Right ventricle myocardium superior (tissue), 1 donor: ENCODE results near the gene EMD. TPM values are rescaled to one million over a fixed set of nuclear protein-coding genes. Genes with fewer than 3 reads are reported as not detected.

Source experiments
- ATAC-seq: fragments of 200-7000 bp; cut with Tn5 transposase; one replicate; pipeline ENCODE4 v1.9.1; 2020; ENCODE audit warnings: mild to moderate bottlenecking; ENCODE audit not compliant: poor library complexity
- DNase-seq: peaks from one replicate; pipeline ENCODE4 v3.0.0-alpha.2; 2020
- intact Hi-C: fragments of 100-400 bp; cut with DNase I; formaldehyde crosslinking; loops from one replicate; pipeline ENCODE4 v1.11.2; 2022
- total RNA-seq: library from RNA; stranded (reverse); fragmentation: NEBNext Ultra II Directional; extraction: Animal tissue kit (Norgen Biotek cat#: 25700); gene quantifications from one replicate; pipeline ENCODE4 v1.2.1, GENCODE V29; 2021
- donor health status: DM: no; HTN: yes; CAD: no; lungs with severe emphysema.

EMD gene
- total RNA-seq, 1 donor from 2014 or later = 49.2 TPM

- intact Hi-C loops = no loop called here
- ATAC-seq = peak; percentile 22
- DNase-seq = peak; percentile 83
These were observed 10.3 kb upstream of the EMD start for GRCh38 chrX:154368630-154369448.

- intact Hi-C loops = no loop called here
- ATAC-seq = peak; percentile 51
These were observed 9.4 kb upstream of the EMD start for GRCh38 chrX:154369449-154370299.

GRCh38 chrX:154370300-154371016 is 8.6 kb upstream of the EMD start:
- no peak for ATAC-seq
- intact Hi-C loops = no loop called here

More at GRCh38 chrX:154369449-154370299, 9.4 kb upstream of the EMD start:
- DNase-seq = peak; percentile 86

GRCh38 chrX:154371017-154371788 is 7.9 kb upstream of the EMD start:
- peak; percentile 70 for ATAC-seq
- intact Hi-C loops = no loop called here
- peak; percentile 97 for DNase-seq

More at GRCh38 chrX:154370300-154371016, 8.6 kb upstream of the EMD start:
- DNase-seq = no peak

- no peak for ATAC-seq
- intact Hi-C loops = no loop called here
- DNase-seq = no peak
These were observed 7.2 kb upstream of the EMD start for GRCh38 chrX:154371789-154372300.

- ATAC-seq = no peak
- DNase-seq = no peak
- intact Hi-C loops = no loop called here
These were observed 6.5 kb upstream of the EMD start for GRCh38 chrX:154372612-154373022.

GRCh38 chrX:154373340-154374306 is 5.5 kb upstream of the EMD start:
- DNase-seq (peak; percentile 76), ATAC-seq (no peak)
- intact Hi-C loops = no loop called here

GRCh38 chrX:154374313-154375155 is 4.6 kb upstream of the EMD start, which contains the start of gene FLNA:
TSS of gene FLNA (minus strand) at chrX:154374634. CDS start at chrX:154371245, 3,389 bp downstream.
- DNase-seq = peak; percentile 63
- no peak for ATAC-seq
- intact Hi-C loops = no loop called here

- no peak for ATAC-seq
These were observed 4.0 kb upstream of the EMD start for GRCh38 chrX:154375156-154375504.

GRCh38 chrX:154376774-154377173 is 2.3 kb upstream of the EMD start:
- intact Hi-C loops = no loop called here
- no peak for ATAC-seq
- DNase-seq = no peak

More at GRCh38 chrX:154375156-154375504, 4.0 kb upstream of the EMD start:
- intact Hi-C loops = no loop called here
- DNase-seq = no peak

- ATAC-seq = peak; percentile 83
- intact Hi-C loops = no loop called here
- DNase-seq = peak; percentile 72
These were observed 866 bp upstream of the EMD start for GRCh38 chrX:154378059-154378798.

GRCh38 chrX:154379569-154379951 is 465 bp downstream of the EMD start:
- DNase-seq (no peak), ATAC-seq (no peak)
- intact Hi-C loops = no loop called here

GRCh38 chrX:154380153-154380552 is 1.1 kb downstream of the EMD start:
- intact Hi-C loops = no loop called here
- ATAC-seq (no peak), DNase-seq (no peak)

- ATAC-seq (no peak), DNase-seq (no peak)
- intact Hi-C loops = no loop called here
These were observed 1.7 kb downstream of the EMD start for GRCh38 chrX:154380787-154381186.

GRCh38 chrX:154381271-154381670 is 2.2 kb downstream of the EMD start:
- DNase-seq (no peak), ATAC-seq (no peak)
- intact Hi-C loops = no loop called here
